K562 (cell line): Measurements from ENCODE around the gene HADH. TPM values are rescaled to one million over a fixed set of nuclear protein-coding genes. Genes with fewer than 3 reads are reported as not detected.

ENCODE experiments used
- ATAC-seq: fragments of 200-7000 bp; cut with Tn5 transposase; 3 replicates; pipeline ENCODE4 v1.9.1; 2020; ENCODE audit warnings: moderate library complexity
- BruUV-seq: library from RNA; stranded (reverse); fragments of 400-500 nt; replicated peaks from 2 replicates; lab custom pipeline; 2021; lab: Mats Ljungman, UMichigan
- CTCF ChIA-PET: fragments of 300-600 bp; formaldehyde crosslinking; extraction: SDS; loops from one replicate; lab custom pipeline; 2021; ENCODE audit warnings: low intra/inter-chr PET ratio; lab: Yijun Ruan, JAX
- POLR2A ChIA-PET: fragments of 300-600, 350-650 bp; sonication (Branson Sonifier 250); formaldehyde crosslinking; extraction: SDS; loops from one replicate; lab custom pipeline; 2021; ENCODE audit warnings: antibody characterized with exemption, inconsistent platforms; lab: Yijun Ruan, JAX
- DNase-seq, 4 experiments: peaks; one replicate each; pipeline versions ENCODE4 v3.0.0 to v3.0.0-alpha.2; 2011 to 2018; ENCODE audit warnings: low spot score in 3 of 4, mixed read lengths in 3 of 4; ENCODE audit errors: extremely low read depth in 1 of 4
- FAIRE-seq: peaks from 2 replicates; lab custom pipeline; 2011; peaks lifted over from hg19 to GRCh38; lab: Jason Lieb, UNC
- H2AFZ ChIP-seq: 2 replicates; pipeline ENCODE4 v1.6.0; 2011; ENCODE audit warnings: low read depth, low read length, control low read depth, inconsistent platforms
- H3K27ac ChIP-seq: fragments of 200-600 bp; 3 replicates; pipeline ENCODE4 v1.8.0; 2011; ENCODE audit warnings: low read depth, mild to moderate bottlenecking, control low read depth, inconsistent platforms, low read length, moderate library complexity, mixed read lengths; ENCODE audit errors: extremely low read depth
- H3K27me3 ChIP-seq, 2 experiments: fragments of 300-600 bp in 1 of 2; 2 replicates in 1 of 2; 3 replicates in 1 of 2; pipeline versions ENCODE4 v1.6.0 to v1.8.0; 2011; ENCODE audit warnings: inconsistent platforms in 2 of 2, low read length in 2 of 2, mild to moderate bottlenecking in 1 of 2, mixed read lengths in 1 of 2, moderate library complexity in 1 of 2; ENCODE audit not compliant: control insufficient read depth in 2 of 2, insufficient read depth in 2 of 2
- H3K36me3 ChIP-seq: fragments of 300-600 bp; 3 replicates; pipeline ENCODE4 v1.8.0; 2011; ENCODE audit warnings: mild to moderate bottlenecking, low read length, inconsistent platforms; ENCODE audit not compliant: control insufficient read depth, insufficient read depth
- H3K4me1 ChIP-seq, 2 experiments: fragments of 200-600 bp in 1 of 2; replicated peaks in 1 of 2; 2 replicates in 1 of 2; 3 replicates in 1 of 2; pipeline versions ENCODE4 v1.5.1 to v1.8.0; 2011; ENCODE audit warnings: inconsistent platforms in 2 of 2, low read length in 2 of 2, mild to moderate bottlenecking in 1 of 2, mixed read lengths in 1 of 2, moderate library complexity in 1 of 2; ENCODE audit not compliant: control insufficient read depth in 2 of 2, insufficient read depth in 2 of 2
- H3K4me2 ChIP-seq: 2 replicates; pipeline ENCODE4 v1.6.1; 2011; ENCODE audit warnings: low read length, control low read depth, inconsistent platforms, mixed read lengths; ENCODE audit not compliant: insufficient read depth
- H3K4me3 ChIP-seq: fragments of 200-600 bp; sonication (generic), shearing (Covaris generic); 2 replicates; pipeline ENCODE4 v1.5.1; 2016; ENCODE audit warnings: control low read depth, inconsistent platforms
- H3K79me2 ChIP-seq: fragments of 200-600 bp; 3 replicates; pipeline ENCODE4 v1.8.0; 2011; ENCODE audit warnings: low read length, inconsistent platforms; ENCODE audit not compliant: control insufficient read depth, insufficient read depth
- H3K9ac ChIP-seq, 2 experiments: 2 replicates each; pipeline versions ENCODE4 v1.6.0 to v1.6.1; 2011; ENCODE audit warnings: low read depth in 2 of 2, low read length in 2 of 2, control low read depth in 1 of 2, inconsistent platforms in 1 of 2, mild to moderate bottlenecking in 1 of 2, mixed read lengths in 1 of 2; ENCODE audit not compliant: insufficient read depth in 1 of 2
- H3K9me1 ChIP-seq: one replicate; pipeline ENCODE4 v1.6.0; 2011; ENCODE audit warnings: inconsistent platforms, mild to moderate bottlenecking, low read length, moderate library complexity; ENCODE audit not compliant: control insufficient read depth, insufficient read depth
- H3K9me3 ChIP-seq: replicated peaks from 2 replicates; pipeline ENCODE4 v1.5.1; 2011; ENCODE audit warnings: low read depth, low read length, inconsistent platforms; ENCODE audit not compliant: control insufficient read depth, insufficient read depth
- H4K20me1 ChIP-seq: replicated peaks from 2 replicates; pipeline ENCODE4 v1.6.1; 2011; ENCODE audit warnings: low read length, inconsistent platforms, mixed read lengths; ENCODE audit not compliant: control insufficient read depth, insufficient read depth
- ARID3A ChIP-seq: IDR thresholded peaks from 2 replicates; pipeline ENCODE4 v1.6.1; 2012; ENCODE audit warnings: low read depth, low read length, improper control_type of control experiment, borderline replicate concordance
- BRF1 ChIP-seq: IDR thresholded peaks from 3 replicates; pipeline ENCODE4 v1.6.1; 2011; ENCODE audit warnings: borderline replicate concordance, mild to moderate bottlenecking; ENCODE audit not compliant: insufficient read length; ENCODE audit errors: extremely low read depth
- CBFA2T3 ChIP-seq: fragments of 450-650 bp; IDR thresholded peaks from 2 replicates; pipeline ENCODE4 v1.6.1; 2017
- EGR1 ChIP-seq: fragments of 450-650 bp; conservative IDR thresholded peaks from 2 replicates; pipeline ENCODE4 v1.6.1; 2017; ENCODE audit warnings: mild to moderate bottlenecking
- EZH2 ChIP-seq: IDR thresholded peaks from 2 replicates; pipeline ENCODE4 v1.6.1; 2012; ENCODE audit warnings: low read depth, mild to moderate bottlenecking, inconsistent platforms, low read length, borderline replicate concordance
- FOXO4 ChIP-seq: fragments of 450-650 bp; formaldehyde crosslinking; IDR thresholded peaks from 2 replicates; pipeline ENCODE4 v1.4.0; 2020; ENCODE audit warnings: mild to moderate bottlenecking, moderate library complexity
- KDM2B ChIP-seq: fragments of 250-450 bp; sonication (Bioruptor Pico); IDR thresholded peaks from 2 replicates; pipeline ENCODE4 v1.8.0; 2021; ENCODE audit warnings: mild to moderate bottlenecking, moderate library complexity
- NCOA1 ChIP-seq: fragments of 450-650 bp; IDR thresholded peaks from 2 replicates; pipeline ENCODE4 v1.6.1; 2016; ENCODE audit warnings: low read depth
- POLR2AphosphoS2 ChIP-seq: IDR thresholded peaks from 2 replicates; pipeline ENCODE4 v1.6.1; 2012; ENCODE audit warnings: low read length, improper control_type of control experiment
- SETDB1 ChIP-seq: IDR thresholded peaks from one replicate; pipeline ENCODE4 v1.6.1; 2012; ENCODE audit warnings: low read length, control low read depth, inconsistent platforms
- SMAD1 ChIP-seq: fragments of 150-350 bp; IDR thresholded peaks from 2 replicates; pipeline ENCODE4 v1.6.1; 2014; ENCODE audit warnings: low read length, low read depth; ENCODE audit not compliant: partially characterized antibody
- TCF3 ChIP-seq: sonication (generic); formaldehyde crosslinking; IDR thresholded peaks from 2 replicates; pipeline ENCODE4 v1.4.0; 2020; ENCODE audit warnings: mild to moderate bottlenecking, missing genetic modification reagents
- XRCC3 ChIP-seq: fragments of 450-650 bp; IDR thresholded peaks from 2 replicates; pipeline ENCODE4 v1.6.1; 2017; ENCODE audit warnings: mild to moderate bottlenecking, moderate library complexity
- ZNF134 ChIP-seq: fragments of 250-450 bp; sonication (Bioruptor Pico); conservative IDR thresholded peaks from 2 replicates; pipeline ENCODE4 v1.4.0; 2020
- ZNF165 ChIP-seq: fragments of 250-450 bp; sonication (Bioruptor Pico); IDR thresholded peaks from 2 replicates; pipeline ENCODE4 v1.4.0; 2020; ENCODE audit warnings: borderline replicate concordance
- ZNF24 ChIP-seq: fragments of 450-650 bp; IDR thresholded peaks from 2 replicates; pipeline ENCODE4 v1.6.1; 2016
- ZNF280A ChIP-seq: fragments of 450-650 bp; IDR thresholded peaks from 2 replicates; pipeline ENCODE4 v1.6.1; 2018; ENCODE audit warnings: mild to moderate bottlenecking, low read depth; ENCODE audit not compliant: partially characterized antibody
- WGBS: fragments of 100-300 bp; shearing (Covaris generic); methylation state at CpG from one replicate; pipeline ENCODE4 v1.1.6; 2016; ENCODE audit warnings: low coverage, mixed read lengths; ENCODE audit not compliant: insufficient coverage; ENCODE audit errors: missing lambda C conversion rate; 5-methylcytosine and 5-hydroxymethylcytosine counted together
- in situ Hi-C: fragments of 300-500 bp; cut with MboI; formaldehyde crosslinking; loops from 4 replicates; pipeline ENCODE4 v1.15.0; 2018; ENCODE audit warnings: inconsistent platforms, mixed read lengths
- intact Hi-C: fragments of 100-400 bp; cut with micrococcal nuclease; formaldehyde crosslinking; loops from 2 replicates; pipeline ENCODE4 v1.14.2; 2022
- polyA plus RNA-seq, 8 experiments: library from polyadenylated mRNA; depleted of rRNA in 4 of 8; stranded (reverse) in 5 of 8; unstranded in 3 of 8; fragments of >200 nt; fragmentation: Nextera tagmentation in 2 of 8; fragmentation: Illumina TruSeq in 1 of 8; extraction: Ambion mirVana in 2 of 8; extraction: Trizol in 1 of 8; gene quantifications; 2 replicates each; pipeline versions ENCODE4 v1.2.1 to v1.2.3, GENCODE V29; 2011 to 2014; ENCODE audit warnings: inconsistent platforms in 1 of 8, missing spikeins in 1 of 8
- total RNA-seq, 7 experiments: library from RNA; depleted of rRNA in 6 of 7; stranded (reverse); fragments of >200 nt in 6 of 7; fragmentation: Illumina TruSeq in 2 of 7; extraction: Trizol in 2 of 7; gene quantifications; 2 replicates each; pipeline versions ENCODE4 v1.2.1 to v1.2.3, GENCODE V29; 2011 to 2021; ENCODE audit warnings: low replicate concordance in 1 of 7

Gene HADH
- total and polyA plus RNA-seq, 9 of the 15 experiments (the other 6 are each of a cell fraction or from before 2014, with no cell fraction given): 9.4 to 73.3 (median 32.8) TPM

GRCh38 chr4:108031427-108032083, 41.9 kb downstream of the HADH start:
- Histone ChIP-seq H3K79me2 (no peaks in the 10 kb centered on the region), H3K9me3 (no peaks in the 10 kb centered on the region), H4K20me1 (no peaks in the 10 kb centered on the region), H3K4me2 (no peak overlapping the region), H3K4me1 (no peaks in the 10 kb centered on the region), H3K4me3 (no peak overlapping the region), H3K36me3 (peaks cover 41% of the 10 kb centered on the region; the same call in 2 of the 3 replicates), H3K27me3 (no peaks in the 10 kb centered on the region), H3K9me1 (no peaks in the 10 kb centered on the region), H2AFZ (no peak overlapping the region), H3K9ac (no peak overlapping the region), H3K27ac (no peak overlapping the region)
- ATAC-seq (no peak), DNase-seq (peak in 1 of 4 experiments; percentile 17), FAIRE-seq (peak; percentile 29)
- no TSS peak for BruUV-seq
- intact Hi-C loops: loop anchor here (2.0 to 10.0 kb wide), 5 partner anchors 29 to 1373 kb away; no protein-coding TSS in a partner anchor
- in situ Hi-C loops: no loop called here
- WGBS: 79% methylated on average over 4 of the region's 4 CpGs
- POLR2A ChIA-PET: interaction anchor here (1.8 kb wide), 1 partner anchor 15 kb away, joined by 6 read pairs; no protein-coding TSS in a partner anchor
- CTCF ChIA-PET: no interaction called here
- TF ChIP-seq EZH2: no peak
- TF ChIP-seq POLR2AphosphoS2: no peak
- no peak for TF ChIP-seq ZNF280A
- TF ChIP-seq EGR1: 0 out of 2 replicates have a peak, but pooled peaks have one; percentile 13
- TF ChIP-seq ZNF165 (CRISPR knock-in tag): no peak
- no peak for TF ChIP-seq BRF1
- TF ChIP-seq SMAD1: no peak
- TF ChIP-seq ZNF134 (CRISPR knock-in tag): no peak
- no peak for TF ChIP-seq XRCC3
- TF ChIP-seq FOXO4 (CRISPR knock-in tag): no peak
- TF ChIP-seq TCF3 (CRISPR knock-in tag): 0 out of 2 replicates have a peak, but pooled peaks have one; percentile 8
- peak; percentile 25; the same call in 1 of the 2 replicates for TF ChIP-seq CBFA2T3
- no peak for TF ChIP-seq SETDB1
- no peak for TF ChIP-seq NCOA1
- peak; percentile 70; the same call in 1 of the 2 replicates for TF ChIP-seq ZNF24
- TF ChIP-seq ARID3A: no peak
- TF ChIP-seq KDM2B (CRISPR knock-in tag): no peak
